CD14-positive monocyte (primary cell): ENCODE data around the gene CHL1. TPM values are rescaled to one million over a fixed set of nuclear protein-coding genes. Genes with fewer than 3 reads are reported as not detected.

Source experiments
- DNase-seq, 3 donors: peaks; one replicate each; pipeline ENCODE4 v3.0.0-alpha.2; 2011 to 2022
- H2AFZ ChIP-seq: 2 replicates; pipeline ENCODE4 v1.6.0; 2012; ENCODE audit warnings: mild to moderate bottlenecking, low read depth, low read length, inconsistent platforms; ENCODE audit not compliant: insufficient read depth, poor library complexity, severe bottlenecking
- H3K27ac ChIP-seq, 2 donors: 1 replicate in 1 of 2; 2 replicates in 1 of 2; pipeline ENCODE4 v1.5.1; 2012 to 2013; ENCODE audit warnings: low read length in 2 of 2, control low read depth in 1 of 2, inconsistent platforms in 1 of 2, low read depth in 1 of 2, mild to moderate bottlenecking in 1 of 2
- H3K27me3 ChIP-seq, 2 donors: one replicate each; pipeline versions ENCODE4 v1.6.0 to v1.6.1; 2011 to 2013; ENCODE audit warnings: low read length in 2 of 2; ENCODE audit not compliant: control insufficient read depth in 2 of 2, insufficient read depth in 2 of 2
- H3K36me3 ChIP-seq, 2 donors: replicated peaks in 1 of 2; 1 replicate in 1 of 2; 2 replicates in 1 of 2; pipeline versions ENCODE4 v1.5.1 to v1.6.1; 2012 to 2013; ENCODE audit warnings: low read length in 2 of 2, control low read depth in 1 of 2, inconsistent platforms in 1 of 2, mild to moderate bottlenecking in 1 of 2; ENCODE audit not compliant: insufficient read depth in 2 of 2, control insufficient read depth in 1 of 2
- H3K4me1 ChIP-seq, 2 donors: 1 replicate in 1 of 2; 2 replicates in 1 of 2; pipeline versions ENCODE4 v1.5.1 to v1.6.1; 2012 to 2013; ENCODE audit warnings: low read length in 2 of 2, control low read depth in 1 of 2, inconsistent platforms in 1 of 2, mild to moderate bottlenecking in 1 of 2, moderate library complexity in 1 of 2; ENCODE audit not compliant: insufficient read depth in 2 of 2, control insufficient read depth in 1 of 2
- H3K4me2 ChIP-seq: replicated peaks from 2 replicates; pipeline ENCODE3; 2012; ENCODE audit warnings: low read length, moderate library complexity, mild to moderate bottlenecking; ENCODE audit not compliant: poor library complexity, severe bottlenecking; ENCODE audit errors: extremely low read depth
- H3K4me3 ChIP-seq, 3 experiments: fragments of 200-600 bp in 1 of 3; sonication (generic) in 1 of 3; replicated peaks in 1 of 3; 1 replicate in 2 of 3; 2 replicates in 1 of 3; pipeline ENCODE4 v1.5.1; 2011 to 2013; ENCODE audit warnings: low read length in 3 of 3, mild to moderate bottlenecking in 3 of 3, control low read depth in 2 of 3, low read depth in 2 of 3, inconsistent platforms in 1 of 3, moderate library complexity in 1 of 3
- H3K79me2 ChIP-seq: 2 replicates; pipeline ENCODE4 v1.6.0; 2012; ENCODE audit warnings: mild to moderate bottlenecking, control low read depth, inconsistent platforms, low read length, moderate library complexity; ENCODE audit not compliant: insufficient read depth
- H3K9ac ChIP-seq: 2 replicates; pipeline ENCODE4 v1.6.0; 2017; ENCODE audit warnings: low read length, mild to moderate bottlenecking; ENCODE audit not compliant: insufficient read depth, poor library complexity, severe bottlenecking
- H3K9me3 ChIP-seq, 2 donors: replicated peaks in 1 of 2; 1 replicate in 1 of 2; 2 replicates in 1 of 2; pipeline versions ENCODE4 v1.5.1 to v1.6.1; 2012 to 2013; ENCODE audit warnings: low read length in 2 of 2, control low read depth in 1 of 2; ENCODE audit not compliant: control insufficient read depth in 1 of 2, insufficient read depth in 1 of 2
- H4K20me1 ChIP-seq: 2 replicates; pipeline ENCODE4 v1.6.0; 2012; ENCODE audit warnings: mild to moderate bottlenecking, low read length, control low read depth, moderate library complexity; ENCODE audit not compliant: insufficient read depth
- H3K27ac Mint-ChIP-seq, 7 donors: one replicate each; pipeline ENCODE4 v1.8.0; 2020; ENCODE audit warnings: mild to moderate bottlenecking in 7 of 7, mixed read lengths in 7 of 7, moderate library complexity in 6 of 7, inconsistent platforms in 2 of 7
- H3K27me3 Mint-ChIP-seq, 3 donors: one replicate each; pipeline ENCODE4 v1.8.0; 2021 to 2022; ENCODE audit warnings: low read depth in 3 of 3, mild to moderate bottlenecking in 3 of 3, mixed read lengths in 3 of 3, moderate library complexity in 3 of 3, inconsistent platforms in 1 of 3
- H3K36me3 Mint-ChIP-seq, 2 donors: one replicate each; pipeline ENCODE4 v1.8.0; 2020; ENCODE audit warnings: mixed read lengths in 2 of 2, inconsistent platforms in 1 of 2, mild to moderate bottlenecking in 1 of 2
- H3K4me1 Mint-ChIP-seq: one replicate; pipeline ENCODE4 v1.8.0; 2020; ENCODE audit warnings: mild to moderate bottlenecking, mixed read lengths
- H3K4me3 Mint-ChIP-seq, 2 donors: one replicate each; pipeline ENCODE4 v1.8.0; 2020; ENCODE audit warnings: mild to moderate bottlenecking in 2 of 2, mixed read lengths in 2 of 2, moderate library complexity in 1 of 2
- H3K9me3 Mint-ChIP-seq, 7 donors: one replicate each; pipeline ENCODE4 v1.8.0; 2020 to 2022; ENCODE audit warnings: mixed read lengths in 7 of 7, mild to moderate bottlenecking in 6 of 7, moderate library complexity in 6 of 7, inconsistent platforms in 2 of 7
- CTCF ChIP-seq: fragments of 200-600 bp; IDR thresholded peaks from one replicate; pipeline ENCODE4 v1.8.0; 2022; ENCODE audit warnings: antibody characterized with exemption, mild to moderate bottlenecking
- WGBS: methylation state at CpG from one replicate; pipeline ENCODE4 v1.1.5; 2013; ENCODE audit warnings: missing lambda C conversion rate; ENCODE audit not compliant: insufficient coverage; 5-methylcytosine and 5-hydroxymethylcytosine counted together
- intact Hi-C, 2 donors: fragments of 100-400 bp; cut with micrococcal nuclease; formaldehyde crosslinking; loops; one replicate each; pipeline versions ENCODE4 v1.15.0 to v1.15.1; 2023
- polyA plus RNA-seq, 3 donors: library from polyadenylated mRNA; depleted of rRNA in 1 of 3; unstranded in 2 of 3; stranded (reverse) in 1 of 3; fragments of 300-500 nt in 2 of 3; fragments of >200 nt in 1 of 3; fragmentation: Illumina TruSeq in 2 of 3; gene quantifications; 1 replicate in 2 of 3; 2 replicates in 1 of 3; pipeline ENCODE4 v1.2.3, GENCODE V29; 2012 to 2021

CHL1 gene
- polyA plus RNA-seq, 3 donors = not detected

- H3K4me1 Mint-ChIP-seq = no peaks in the 10 kb centered on the region
- H3K36me3 Mint-ChIP-seq = no peaks in the 10 kb centered on the region
- H2AFZ ChIP-seq = no peak overlapping the region
- no peak for DNase-seq
- no peak for TF ChIP-seq CTCF
- H3K4me3 Mint-ChIP-seq = no peak overlapping the region
- no peak overlapping the region for H3K9ac ChIP-seq
- H3K4me3 ChIP-seq = no peak overlapping the region
- no peaks in the 10 kb centered on the region for H3K79me2 ChIP-seq
- H3K27me3 Mint-ChIP-seq = no peaks in the 10 kb centered on the region
- H3K27ac Mint-ChIP-seq = no peak overlapping the region
- H3K4me1 ChIP-seq = no peaks in the 10 kb centered on the region
- intact Hi-C loops = no loop called here
- no peaks in the 10 kb centered on the region for H3K27me3 ChIP-seq
- no peak overlapping the region for H3K4me2 ChIP-seq
- H3K27ac ChIP-seq = no peak overlapping the region
- H4K20me1 ChIP-seq = no peaks in the 10 kb centered on the region
- no peaks in the 10 kb centered on the region for H3K36me3 ChIP-seq
- no peaks in the 10 kb centered on the region for H3K9me3 ChIP-seq
- peaks cover 0 to 4% (median 2%) of the 10 kb centered on the region in 7 donors for H3K9me3 Mint-ChIP-seq
Measured at GRCh38 chr3:207973-208372, 11.4 kb downstream of the CHL1 start.

GRCh38 chr3:210669-211068 is 14.1 kb downstream of the CHL1 start:
- no CpG with 5 or more reads among the region's 4 CpGs for WGBS
- intact Hi-C loops = no loop called here
- Histone ChIP-seq H2AFZ (no peak overlapping the region), H3K79me2 (no peaks in the 10 kb centered on the region), H3K27me3 (no peaks in the 10 kb centered on the region), H3K4me1 (no peaks in the 10 kb centered on the region), H3K9me3 (no peaks in the 10 kb centered on the region), H3K27ac (no peak overlapping the region), H3K4me3 (no peak overlapping the region), H3K9ac (no peak overlapping the region), H4K20me1 (no peaks in the 10 kb centered on the region), H3K36me3 (no peaks in the 10 kb centered on the region), H3K4me2 (no peak overlapping the region)
- Mint-ChIP-seq H3K4me1 (no peaks in the 10 kb centered on the region), H3K36me3 (no peaks in the 10 kb centered on the region), H3K4me3 (no peak overlapping the region), H3K27ac (no peak overlapping the region), H3K9me3 (peaks cover 0 to 4% (median 2%) of the 10 kb centered on the region in 7 donors), H3K27me3 (no peaks in the 10 kb centered on the region)
- no peak for DNase-seq
- no peak for TF ChIP-seq CTCF
